ENCODE measurements around the gene RAB10.

Gene RAB10

DNA sequence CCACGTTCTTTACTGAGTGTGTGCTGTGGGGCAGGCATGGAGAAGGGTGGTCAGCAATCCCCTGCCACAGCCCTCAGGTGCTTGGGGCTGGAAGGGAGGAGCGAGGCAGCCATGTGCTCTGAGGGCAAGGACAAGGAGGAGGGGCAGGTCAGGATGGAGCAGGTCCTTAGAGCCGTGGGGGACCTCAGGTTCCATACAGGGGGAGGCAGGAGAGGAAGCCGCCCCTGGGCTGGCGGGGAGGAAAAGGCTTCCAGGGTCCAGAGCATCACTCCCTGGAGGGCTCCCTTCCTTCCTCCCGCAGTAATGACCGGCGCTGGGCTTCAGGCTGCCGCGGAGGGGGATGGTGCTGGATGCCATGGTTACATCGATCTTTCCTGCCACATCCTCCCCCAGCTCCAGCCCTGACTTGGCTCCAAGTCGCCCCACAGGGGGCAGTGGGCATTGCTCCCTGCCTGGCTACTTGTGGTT lies 145.6 kb downstream of the RAB10 start:
- no peak for DNase-seq (ENCODE audit: low spot score)

DNA sequence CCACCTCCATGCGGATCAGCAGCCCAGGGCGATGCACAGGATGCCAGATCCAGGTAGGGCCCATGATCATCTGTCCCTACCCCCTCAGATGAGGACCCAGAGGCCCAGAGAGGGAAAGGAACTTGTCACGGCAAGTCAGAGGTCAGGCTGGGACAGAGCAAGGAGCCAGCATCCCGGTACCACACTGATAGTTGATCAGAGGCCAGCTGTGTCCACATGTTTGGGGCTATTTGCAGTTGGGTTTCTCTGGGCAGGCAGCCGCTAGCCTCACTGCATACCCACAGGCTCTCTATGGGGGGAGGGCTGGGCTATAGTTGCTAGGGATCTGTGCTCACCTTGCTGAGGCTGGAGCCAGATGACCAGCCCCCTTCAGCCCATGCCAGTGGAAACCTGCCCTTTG lies 148.6 kb downstream of the RAB10 start:
- DNase-seq (ENCODE audit: low spot score) = no peak

- DNase-seq (ENCODE audit: low spot score) = no peak
These were observed 149.2 kb downstream of the RAB10 start for GRCh38 chr2:26182887-26183630.

- no peak for DNase-seq (ENCODE audit: low spot score)
These were observed 150.2 kb downstream of the RAB10 start for GRCh38 chr2:26184121-26184520.

DNA sequence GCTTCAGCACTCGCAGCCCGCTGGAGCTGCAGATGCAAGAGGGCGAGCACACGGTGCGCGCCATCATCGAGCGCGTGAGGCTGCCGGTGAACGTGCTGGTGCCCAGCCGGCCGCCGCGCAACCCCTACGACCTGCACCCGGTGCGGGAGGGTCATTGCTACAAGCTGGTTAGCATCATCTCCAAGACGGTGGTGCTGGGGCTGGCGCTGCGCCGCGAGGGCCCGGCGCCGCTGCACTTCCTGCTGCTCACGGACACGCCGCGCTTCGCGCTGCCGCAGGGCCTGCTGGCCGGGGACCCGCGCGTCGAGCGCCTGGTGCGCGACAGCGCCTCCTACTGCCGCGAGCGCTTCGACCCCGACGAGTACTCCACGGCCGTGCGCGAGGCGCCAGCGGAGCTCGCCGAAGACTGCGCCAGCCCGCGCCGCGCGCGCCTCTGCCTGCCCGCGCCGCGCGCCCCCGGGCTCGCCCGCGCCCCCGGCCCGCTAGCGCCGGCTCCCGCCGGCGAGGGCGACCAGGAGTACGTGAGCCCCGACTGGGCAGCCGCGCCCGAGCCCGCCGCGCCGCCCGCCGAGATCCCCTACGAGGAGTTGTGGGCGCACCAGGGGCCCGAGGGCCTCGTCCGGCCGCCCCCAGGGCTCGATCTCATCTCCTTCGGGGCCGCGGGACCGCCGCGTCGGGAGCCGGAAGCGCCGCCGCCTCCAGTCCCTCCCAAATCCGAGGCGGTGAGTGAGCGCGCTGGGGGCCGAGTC lies 150.8 kb downstream of the RAB10 start:
- peak; percentile 43 for DNase-seq (ENCODE audit: low spot score)

- no peak for DNase-seq (ENCODE audit: low spot score)
These were observed 151.5 kb downstream of the RAB10 start for GRCh38 chr2:26185304-26185928.

- DNase-seq (ENCODE audit: low spot score) = no peak
These were observed 152.3 kb downstream of the RAB10 start for GRCh38 chr2:26185954-26186770.
